ENCODE measurements around the gene SLC6A8.
"Not testable (repeated sequence)": the region's sequence is repeated elsewhere in the genome, so short reads cannot be mapped to it uniquely, and the experiment has no call there.

SLC6A8 gene

DNA sequence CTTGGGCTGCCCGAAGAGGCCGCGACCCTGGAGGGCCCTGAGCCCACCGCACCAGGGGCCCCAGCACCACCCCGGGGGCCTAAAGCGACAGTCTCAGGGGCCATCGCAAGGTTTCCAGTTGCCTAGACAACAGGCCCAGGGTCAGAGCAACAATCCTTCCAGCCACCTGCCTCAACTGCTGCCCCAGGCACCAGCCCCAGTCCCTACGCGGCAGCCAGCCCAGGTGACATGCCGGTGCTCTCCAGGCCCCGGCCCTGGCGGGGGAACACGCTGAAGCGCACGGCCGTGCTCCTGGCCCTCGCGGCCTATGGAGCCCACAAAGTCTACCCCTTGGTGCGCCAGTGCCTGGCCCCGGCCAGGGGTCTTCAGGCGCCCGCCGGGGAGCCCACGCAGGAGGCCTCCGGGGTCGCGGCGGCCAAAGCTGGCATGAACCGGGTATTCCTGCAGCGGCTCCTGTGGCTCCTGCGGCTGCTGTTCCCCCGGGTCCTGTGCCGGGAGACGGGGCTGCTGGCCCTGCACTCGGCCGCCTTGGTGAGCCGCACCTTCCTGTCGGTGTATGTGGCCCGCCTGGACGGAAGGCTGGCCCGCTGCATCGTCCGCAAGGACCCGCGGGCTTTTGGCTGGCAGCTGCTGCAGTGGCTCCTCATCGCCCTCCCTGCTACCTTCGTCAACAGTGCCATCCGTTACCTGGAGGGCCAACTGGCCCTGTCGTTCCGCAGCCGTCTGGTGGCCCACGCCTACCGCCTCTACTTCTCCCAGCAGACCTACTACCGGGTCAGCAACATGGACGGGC is 37.5 kb downstream of the SLC6A8 start:
- H3K4me3 ChIP-seq (ENCODE audit: low read length): peak overlapping the region; percentile 52
- no peak for DNase-seq (ENCODE audit: low read depth, low spot score)

- H3K4me3 ChIP-seq (ENCODE audit: low read length): no peak overlapping the region
- no peak for DNase-seq (ENCODE audit: low read depth, low spot score)
Measured at GRCh38 chrX:153725832-153726285, 38.1 kb downstream of the SLC6A8 start.

GRCh38 chrX:153726286-153727122 is 38.8 kb downstream of the SLC6A8 start:
- DNase-seq (ENCODE audit: low read depth, low spot score): no peak
- no peak overlapping the region for H3K4me3 ChIP-seq (ENCODE audit: low read length)

- no peak for DNase-seq (ENCODE audit: low read depth, low spot score)
- H3K4me3 ChIP-seq (ENCODE audit: low read length): no peak overlapping the region
Measured at GRCh38 chrX:153727123-153727931, 39.6 kb downstream of the SLC6A8 start.

DNA sequence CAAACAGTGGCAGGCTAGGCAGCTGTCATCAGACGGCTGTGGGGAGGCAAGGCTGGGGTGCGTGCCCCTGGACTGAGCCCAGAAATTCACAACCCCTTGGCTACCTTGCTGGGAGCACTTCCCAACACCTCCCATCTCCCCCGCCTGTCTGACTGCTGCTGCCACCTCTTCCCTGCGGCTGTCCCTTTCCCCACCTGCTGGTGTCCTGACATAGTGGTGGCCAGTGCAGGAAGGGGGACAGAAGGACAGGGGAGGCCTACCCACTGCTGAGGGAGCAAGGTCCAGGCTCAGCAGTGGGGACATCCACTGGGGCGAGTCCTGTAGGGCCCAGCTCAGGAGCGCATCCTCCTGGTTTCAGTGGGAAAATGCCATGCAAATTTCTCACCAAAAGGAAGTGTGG is 40.4 kb downstream of the SLC6A8 start:
- no peak for DNase-seq (ENCODE audit: low read depth, low spot score)
- no peak overlapping the region for H3K4me3 ChIP-seq (ENCODE audit: low read length)

DNA sequence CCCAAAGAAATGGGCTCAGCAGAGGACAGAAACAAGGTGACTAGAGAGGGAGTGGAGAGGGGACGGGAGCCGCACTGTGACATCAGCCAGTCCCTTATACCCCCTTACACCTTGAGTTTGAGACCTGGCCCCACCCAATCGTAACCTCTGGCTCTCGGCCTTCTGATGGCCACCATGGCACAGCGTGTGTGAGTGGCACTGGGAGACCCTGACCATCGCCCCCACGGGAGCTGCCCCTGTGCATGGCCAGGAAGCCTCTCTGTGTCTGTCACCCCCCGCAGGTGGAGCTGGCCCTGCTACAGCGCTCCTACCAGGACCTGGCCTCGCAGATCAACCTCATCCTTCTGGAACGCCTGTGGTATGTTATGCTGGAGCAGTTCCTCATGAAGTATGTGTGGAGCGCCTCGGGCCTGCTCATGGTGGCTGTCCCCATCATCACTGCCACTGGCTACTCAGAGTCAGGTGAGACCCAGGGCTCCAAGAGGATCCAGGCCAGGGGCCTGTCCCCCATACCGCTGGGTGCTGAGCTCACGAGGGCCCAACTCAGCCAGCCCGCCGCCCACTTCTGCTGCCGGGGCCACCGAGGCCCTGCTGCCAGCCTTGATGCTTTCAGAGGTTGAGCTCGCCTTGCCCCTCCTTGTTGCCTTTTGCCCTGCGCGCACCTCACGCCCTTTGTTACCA is 41.4 kb downstream of the SLC6A8 start:
- no peak for DNase-seq (ENCODE audit: low read depth, low spot score)
- no peak overlapping the region for H3K4me3 ChIP-seq (ENCODE audit: low read length)

DNA sequence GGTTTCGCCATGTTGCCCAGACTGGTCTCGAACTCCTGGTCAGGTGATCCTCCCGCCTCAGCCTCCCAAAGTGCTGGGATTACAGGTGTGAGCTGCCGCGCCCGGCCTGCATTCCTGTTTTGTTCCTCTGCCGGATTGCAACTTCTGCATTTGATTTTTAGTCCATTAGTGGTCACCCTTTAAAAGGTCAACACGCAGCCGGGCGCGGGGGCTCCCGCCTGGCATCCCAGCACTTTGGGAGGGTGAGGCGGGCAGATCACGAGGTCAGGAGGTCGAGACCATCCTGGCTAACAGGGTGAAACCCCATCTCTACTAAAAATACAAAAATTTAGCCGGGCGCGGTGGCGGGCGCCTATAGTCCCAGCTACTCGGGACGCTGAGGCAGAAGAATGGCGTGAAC is 42.4 kb downstream of the SLC6A8 start:
- DNase-seq (ENCODE audit: low read depth, low spot score); H3K4me3 ChIP-seq (ENCODE audit: low read length): not testable (repeated sequence)

- H3K4me3 ChIP-seq (ENCODE audit: low read length): no peak overlapping the region
- no peak for DNase-seq (ENCODE audit: low read depth, low spot score)
Measured at GRCh38 chrX:153731117-153731844, 43.6 kb downstream of the SLC6A8 start.

DNA sequence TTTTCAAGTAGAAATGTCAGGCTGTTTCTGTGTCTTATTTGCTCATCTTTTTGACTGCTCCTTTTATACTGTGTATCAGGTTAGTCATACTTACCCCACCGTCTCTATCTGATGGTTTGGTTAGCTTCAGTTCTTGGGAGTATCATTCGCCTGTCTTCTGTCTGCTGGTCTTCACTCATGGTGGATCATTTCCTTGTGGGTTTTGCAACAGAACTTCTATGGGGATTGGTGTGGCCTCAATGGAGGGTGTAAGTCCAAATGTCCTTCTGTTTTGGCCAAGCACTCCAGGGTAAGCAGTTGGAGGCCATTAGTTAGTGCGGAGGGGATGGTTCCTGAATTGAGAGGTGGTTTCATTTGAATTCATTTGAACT is 44.1 kb downstream of the SLC6A8 start:
- no peak overlapping the region for H3K4me3 ChIP-seq (ENCODE audit: low read length)

DNA sequence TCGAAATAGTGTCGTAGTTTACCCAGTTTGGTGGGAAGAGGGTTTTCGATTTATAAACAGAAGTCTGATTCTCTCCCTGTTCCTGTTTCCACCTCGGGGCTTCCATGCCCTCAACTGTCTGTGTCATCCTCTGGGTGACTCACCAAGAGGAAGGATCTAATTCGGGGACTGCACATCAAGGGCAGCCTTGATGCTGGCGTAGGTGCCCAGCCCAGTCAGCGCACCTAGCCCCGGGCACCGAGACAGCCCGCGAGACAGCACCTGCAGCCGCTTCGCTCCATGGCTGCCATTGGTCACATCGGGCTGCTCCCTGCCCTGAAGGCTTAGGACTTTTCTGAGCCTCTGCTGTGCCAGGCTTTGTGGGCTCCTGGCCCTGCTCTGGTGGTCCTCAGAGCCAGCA is 44.7 kb downstream of the SLC6A8 start:
- H3K4me3 ChIP-seq (ENCODE audit: low read length): no peak overlapping the region
- DNase-seq (ENCODE audit: low read depth, low spot score): no peak

More for the DNA sequence above, 44.1 kb downstream of the SLC6A8 start:
- no peak for DNase-seq (ENCODE audit: low read depth, low spot score)

DNA sequence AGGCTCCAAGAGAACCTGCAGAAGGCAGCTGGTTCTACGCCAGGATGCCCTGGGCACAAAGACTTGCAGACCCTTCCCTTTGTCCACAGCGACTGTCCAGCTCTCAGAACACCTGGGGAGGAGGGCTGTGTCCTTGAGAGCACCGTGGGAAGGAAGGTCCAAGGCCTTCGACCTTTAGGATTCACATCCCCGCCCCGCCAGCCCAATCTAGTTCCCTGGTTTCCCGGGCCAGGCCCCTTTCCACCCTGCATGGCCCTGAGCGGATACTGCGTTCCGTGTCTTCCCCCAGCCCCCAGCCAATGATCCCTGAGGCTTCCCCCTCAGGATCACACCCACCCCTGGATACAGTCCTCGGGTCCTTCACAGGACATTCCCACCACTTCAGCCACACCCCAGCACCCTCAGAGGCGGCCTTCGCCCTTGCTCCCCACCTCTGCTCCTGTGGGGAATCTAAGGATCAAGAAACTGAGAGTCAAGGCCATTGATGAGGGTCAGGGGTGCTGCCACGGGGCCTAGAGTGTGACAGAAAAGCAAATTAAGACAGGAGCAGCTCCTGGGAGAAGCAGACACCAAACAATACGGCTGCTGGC is 46.0 kb downstream of the SLC6A8 start:
- DNase-seq (ENCODE audit: low read depth, low spot score): no peak

GRCh38 chrX:153734871-153735270 is 47.1 kb downstream of the SLC6A8 start:
- no peak overlapping the region for H3K4me3 ChIP-seq (ENCODE audit: low read length)
- DNase-seq (ENCODE audit: low read depth, low spot score): no peak

More for the DNA sequence above, 46.0 kb downstream of the SLC6A8 start:
- no peak overlapping the region for H3K4me3 ChIP-seq (ENCODE audit: low read length)

- no peak overlapping the region for H3K4me3 ChIP-seq (ENCODE audit: low read length)
- peak; percentile 26 for DNase-seq (ENCODE audit: low read depth, low spot score)
Measured at GRCh38 chrX:153735274-153735673, 47.5 kb downstream of the SLC6A8 start.

- no peak for DNase-seq (ENCODE audit: low read depth, low spot score)
- H3K4me3 ChIP-seq (ENCODE audit: low read length): no peak overlapping the region
Measured at GRCh38 chrX:153736071-153736820, 48.5 kb downstream of the SLC6A8 start.

- DNase-seq (ENCODE audit: low read depth, low spot score): no peak
- H3K4me3 ChIP-seq (ENCODE audit: low read length): no peak overlapping the region
Measured at GRCh38 chrX:153736871-153737441, 49.2 kb downstream of the SLC6A8 start.

DNA sequence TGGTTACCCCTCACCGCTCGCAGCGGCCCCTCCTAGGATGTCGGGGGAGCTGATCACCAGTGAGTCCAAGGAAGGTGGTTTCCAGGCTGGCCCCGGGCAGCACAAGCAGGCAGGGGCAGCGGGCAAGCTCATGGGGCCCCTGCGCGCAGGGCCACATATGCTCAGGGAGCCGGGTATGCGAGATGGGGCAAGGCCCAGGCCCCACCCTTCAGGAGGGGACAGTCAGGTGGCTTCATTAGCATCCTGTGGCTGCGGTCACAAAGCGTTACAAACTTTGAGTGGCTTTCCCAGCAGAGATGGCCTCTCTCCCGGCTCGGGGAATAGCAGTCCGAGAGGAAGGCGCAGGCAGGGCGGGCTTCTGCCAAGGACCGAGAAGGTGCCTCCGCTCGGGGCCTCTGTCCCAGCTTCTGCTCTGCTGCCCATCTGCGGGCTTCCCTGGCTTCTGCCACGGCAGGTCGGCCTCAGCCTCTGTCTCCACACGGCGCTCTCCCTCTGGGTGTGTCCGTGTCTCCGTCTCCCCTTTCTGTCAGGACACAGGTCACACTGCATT is 50.4 kb downstream of the SLC6A8 start:
- no peak for DNase-seq (ENCODE audit: low read depth, low spot score)
- no peak overlapping the region for H3K4me3 ChIP-seq (ENCODE audit: low read length)
